Adipocyte (in vitro differentiated cells): ENCODE measurements around the gene FLYWCH1.

ENCODE experiments used
- DNase-seq: peaks from one replicate; pipeline ENCODE4 v3.0.0-alpha.2; 2015; ENCODE audit warnings: low read depth
- H3K27me3 ChIP-seq: replicated peaks from 2 replicates; pipeline ENCODE4 v1.7.0; 2013; ENCODE audit warnings: mild to moderate bottlenecking, low read length, moderate library complexity; ENCODE audit not compliant: control insufficient read depth, insufficient read depth
- H3K36me3 ChIP-seq: 2 replicates; pipeline ENCODE4 v1.7.0; 2013; ENCODE audit warnings: low read length, mild to moderate bottlenecking, moderate library complexity; ENCODE audit not compliant: control insufficient read depth, insufficient read depth, severe bottlenecking
- H3K4me1 ChIP-seq: 2 replicates; pipeline ENCODE4 v1.7.0; 2013; ENCODE audit warnings: mild to moderate bottlenecking, low read length, moderate library complexity; ENCODE audit not compliant: control insufficient read depth, insufficient read depth
- H3K4me3 ChIP-seq: 2 replicates; pipeline ENCODE4 v1.7.0; 2013; ENCODE audit warnings: mild to moderate bottlenecking, low read length, moderate library complexity
- H3K9ac ChIP-seq: 2 replicates; pipeline ENCODE4 v1.7.0; 2013; ENCODE audit warnings: mild to moderate bottlenecking, low read length, moderate library complexity
- H3K9me3 ChIP-seq: 2 replicates; pipeline ENCODE4 v1.7.0; 2013; ENCODE audit warnings: mild to moderate bottlenecking, low read length, moderate library complexity; ENCODE audit not compliant: control insufficient read depth

The FLYWCH1 gene

DNA sequence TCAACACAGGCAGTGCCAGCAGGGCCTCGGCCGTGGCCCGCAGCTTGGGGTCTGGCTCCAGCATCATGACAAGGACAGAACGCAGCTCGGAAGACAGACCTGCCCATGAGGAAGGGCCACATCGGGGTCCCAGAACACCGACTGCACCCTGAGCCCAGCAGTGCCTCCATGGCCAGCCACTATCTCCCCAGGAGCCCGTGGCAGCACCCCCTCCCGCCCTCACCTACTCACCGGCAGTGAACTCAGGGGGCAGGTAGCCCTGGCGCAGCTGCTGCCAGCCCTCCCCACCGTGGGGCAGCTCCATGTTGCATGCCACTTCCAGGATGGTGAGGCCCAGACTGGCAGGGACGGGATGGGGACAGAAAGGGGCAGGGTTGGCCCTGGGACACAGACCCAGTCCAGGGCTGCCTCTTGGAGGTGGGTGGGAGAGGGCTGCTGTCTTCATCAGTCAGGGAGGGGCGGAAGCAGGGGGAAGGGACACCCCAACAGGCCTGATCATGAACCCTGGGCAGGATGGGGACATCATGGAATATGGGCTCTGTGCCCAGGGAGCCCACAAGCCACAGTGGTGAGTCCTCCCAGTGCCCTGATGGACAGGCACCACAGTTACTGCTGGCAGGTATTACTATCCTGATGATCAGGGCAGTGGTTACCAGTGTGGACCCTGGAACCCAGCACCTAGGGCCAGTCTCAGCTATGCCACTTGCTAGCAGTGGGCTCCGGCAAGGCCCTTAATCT is 62.8 kb downstream of the FLYWCH1 start:
- Histone ChIP-seq H3K4me1 (peaks cover 4% of the 10 kb centered on the region), H3K9ac (no peak overlapping the region), H3K4me3 (no peak overlapping the region), H3K36me3 (no peaks in the 10 kb centered on the region), H3K27me3 (no peaks in the 10 kb centered on the region), H3K9me3 (no peaks in the 10 kb centered on the region)
- no peak for DNase-seq

DNA sequence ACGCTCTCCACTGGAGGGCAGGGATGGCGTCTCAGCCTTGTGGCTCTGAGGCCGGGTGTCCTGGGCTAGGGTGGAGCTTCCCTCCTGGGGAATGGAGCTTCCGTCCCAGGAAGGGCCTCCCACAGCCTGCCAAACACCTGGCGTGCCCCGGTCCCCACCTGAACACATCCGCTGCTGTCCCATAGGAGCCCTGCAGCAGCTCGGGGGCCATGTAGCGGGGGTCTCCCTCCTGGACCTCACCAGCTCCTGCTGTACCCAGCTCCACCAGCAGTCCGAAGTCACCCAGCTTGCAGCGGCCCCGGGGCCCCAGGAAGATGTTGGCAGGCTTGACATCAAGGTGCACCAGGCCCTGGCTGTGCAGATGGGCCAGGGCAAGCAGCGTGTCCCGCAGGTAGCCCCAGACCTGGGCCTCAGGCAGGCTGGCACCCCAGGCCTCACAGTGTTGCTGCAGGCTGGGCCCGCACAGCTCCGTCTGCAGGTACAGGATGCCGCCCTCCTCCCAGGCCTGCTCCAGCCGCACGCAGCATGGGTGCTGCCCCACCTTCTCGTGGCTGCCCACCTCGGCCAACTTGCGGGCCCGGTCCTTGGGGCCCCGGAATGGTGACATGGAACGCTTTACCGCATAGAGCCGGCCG is 63.5 kb downstream of the FLYWCH1 start:
- Histone ChIP-seq H3K27me3 (no peaks in the 10 kb centered on the region), H3K4me3 (no peak overlapping the region), H3K36me3 (no peaks in the 10 kb centered on the region), H3K9me3 (no peaks in the 10 kb centered on the region), H3K4me1 (no peaks in the 10 kb centered on the region), H3K9ac (no peak overlapping the region)
- DNase-seq: no peak

DNA sequence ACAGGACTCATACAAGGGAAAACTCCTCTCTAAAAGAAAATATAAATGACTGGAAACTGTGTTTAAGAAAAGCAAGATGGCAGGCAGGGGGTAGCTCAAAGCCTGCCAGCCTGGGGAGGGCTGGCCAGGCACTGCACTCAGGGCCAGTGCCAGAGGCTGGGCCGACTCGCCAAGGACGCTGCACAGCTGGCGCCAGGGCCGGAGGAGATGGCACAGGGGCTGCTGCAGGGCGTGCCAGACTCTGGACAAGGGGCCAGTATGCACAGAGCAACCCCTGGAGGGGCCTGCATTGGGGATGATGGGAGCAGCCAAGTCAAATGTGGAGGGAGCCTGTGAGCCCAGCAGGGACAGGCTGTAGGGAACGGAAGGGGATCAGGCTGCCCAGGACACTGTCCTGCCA is 64.5 kb downstream of the FLYWCH1 start:
- H3K9me3 ChIP-seq: no peaks in the 10 kb centered on the region
- peaks cover 6% of the 10 kb centered on the region for H3K4me1 ChIP-seq
- no peaks in the 10 kb centered on the region for H3K27me3 ChIP-seq
- H3K36me3 ChIP-seq: no peaks in the 10 kb centered on the region
- DNase-seq: no peak
- H3K9ac ChIP-seq: no peak overlapping the region
- no peak overlapping the region for H3K4me3 ChIP-seq

GRCh38 chr16:2976673-2977072 is 64.9 kb downstream of the FLYWCH1 start:
- Histone ChIP-seq H3K4me1 (peaks cover 6% of the 10 kb centered on the region), H3K27me3 (no peaks in the 10 kb centered on the region), H3K9ac (no peak overlapping the region), H3K4me3 (no peak overlapping the region), H3K36me3 (no peaks in the 10 kb centered on the region), H3K9me3 (no peaks in the 10 kb centered on the region)
- no peak for DNase-seq

DNA sequence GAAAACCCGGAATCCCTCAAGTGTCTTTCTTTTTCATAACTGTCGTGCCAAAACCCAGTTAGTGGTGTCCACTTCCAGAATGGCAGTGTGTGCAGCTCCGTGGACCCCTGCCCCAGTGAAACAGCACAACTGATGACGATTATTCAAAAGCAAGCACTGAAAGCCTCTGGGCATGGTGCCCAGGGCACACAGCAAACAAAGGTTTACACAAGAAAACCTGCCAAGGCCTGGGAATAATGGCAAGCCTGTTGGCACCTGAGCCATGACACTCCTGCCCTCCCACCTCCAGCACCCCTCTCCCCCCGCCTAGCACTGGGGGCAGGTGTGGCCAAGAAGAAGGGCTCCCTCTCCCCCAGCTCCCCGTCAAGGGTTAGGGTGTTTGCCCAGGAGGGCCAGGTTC is 65.7 kb downstream of the FLYWCH1 start:
- Histone ChIP-seq H3K36me3 (no peaks in the 10 kb centered on the region), H3K4me3 (no peak overlapping the region), H3K4me1 (peaks cover 6% of the 10 kb centered on the region), H3K27me3 (no peaks in the 10 kb centered on the region), H3K9ac (no peak overlapping the region), H3K9me3 (no peaks in the 10 kb centered on the region)
- DNase-seq: no peak

DNA sequence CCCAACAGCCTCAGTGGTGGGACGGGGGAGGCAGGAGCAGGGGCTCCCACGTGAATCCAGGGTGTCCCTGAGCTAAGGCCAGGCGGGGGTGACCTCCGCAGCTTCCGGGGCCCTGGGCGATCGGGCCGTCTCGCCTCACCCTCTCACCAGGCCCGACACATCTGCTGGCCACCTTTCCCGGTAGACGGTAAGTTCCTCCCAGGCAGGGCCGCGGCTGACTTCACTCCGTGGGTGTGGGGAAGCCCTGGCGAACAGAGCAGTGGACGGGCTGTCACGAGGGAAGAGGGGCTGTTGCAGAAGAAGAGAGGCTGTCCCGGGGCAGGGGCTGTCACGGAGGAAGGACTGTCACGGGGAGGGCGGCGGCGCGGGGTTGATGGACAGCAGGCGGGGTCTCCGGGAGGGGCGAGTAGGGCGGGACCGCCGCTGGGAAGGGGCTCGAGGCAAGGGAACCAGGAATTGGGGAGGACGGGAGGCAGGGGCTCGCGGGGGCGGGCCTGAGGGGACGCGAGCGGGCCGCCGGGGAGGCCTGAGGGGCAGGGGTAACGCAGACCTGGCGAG is 68.0 kb downstream of the FLYWCH1 start:
- Histone ChIP-seq H3K4me3 (peak overlapping the region; percentile 90), H3K27me3 (no peaks in the 10 kb centered on the region)
- peak; percentile 11 for DNase-seq

DNA sequence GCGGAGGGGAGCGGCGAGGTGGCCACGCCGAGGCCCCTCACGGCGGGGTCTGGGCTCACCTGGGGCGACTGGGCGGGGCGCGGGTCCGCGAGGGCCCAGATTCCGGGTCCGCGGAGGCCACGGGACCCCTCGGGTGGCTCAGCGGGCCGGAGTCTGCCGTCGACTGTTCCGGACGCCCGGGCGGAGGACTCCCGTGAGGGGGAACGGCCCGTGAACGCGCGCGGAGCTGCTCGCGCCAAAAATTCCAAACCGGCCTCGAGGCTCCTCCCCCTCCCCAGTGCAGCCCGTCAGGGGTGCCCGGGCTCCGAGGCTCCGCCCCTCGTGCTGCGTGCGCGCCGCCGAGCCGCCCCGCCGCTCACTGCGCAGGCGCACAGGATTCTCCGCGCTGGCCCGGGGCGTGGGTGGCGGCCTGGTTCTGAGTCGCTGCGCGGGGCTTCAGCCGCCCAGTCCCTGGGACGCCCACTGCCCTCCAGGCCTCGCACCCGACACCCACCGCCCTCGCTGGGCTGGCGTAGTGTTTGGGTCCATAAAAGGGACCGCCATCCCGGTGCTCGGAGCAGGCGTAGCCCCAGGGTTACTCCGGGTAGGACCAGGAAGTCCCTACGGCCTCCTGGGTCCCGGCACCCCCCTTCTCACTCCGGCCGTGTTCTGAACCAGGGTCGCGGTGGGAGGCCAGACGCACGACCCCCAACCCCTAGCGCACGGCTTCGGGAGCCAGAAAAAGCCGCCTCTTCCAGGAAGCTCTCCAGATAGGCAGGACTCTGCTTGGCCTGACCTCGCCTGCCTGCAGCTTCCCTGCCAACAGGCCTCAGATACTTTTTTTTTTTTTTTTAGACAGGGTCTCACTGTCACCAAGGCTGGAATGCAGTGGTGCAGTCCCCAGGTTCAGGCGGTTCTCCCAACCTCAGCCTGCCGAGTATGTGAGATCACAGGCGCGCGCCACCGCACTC is 68.8 kb downstream of the FLYWCH1 start, which contains the start of gene PKMYT1:
PKMYT1 (minus strand) TSS at position 220 of the 950 bp plus-strand sequence. CDS start 789 bp downstream, outside the sequence.
- H3K4me3 ChIP-seq: peak within 1 kb of the TSS; percentile 90
- no peaks in the 10 kb centered on the region for H3K36me3 ChIP-seq
- H3K27me3 ChIP-seq: no peaks in the 10 kb centered on the region
- H3K9ac ChIP-seq: peak within 1 kb of the TSS; percentile 97
- H3K4me1 ChIP-seq: peaks cover 6% of the 10 kb centered on the region
- H3K9me3 ChIP-seq: no peaks in the 10 kb centered on the region
- peak; percentile 97 for DNase-seq

More for the DNA sequence above, 68.0 kb downstream of the FLYWCH1 start:
- Histone ChIP-seq H3K36me3 (no peaks in the 10 kb centered on the region), H3K9ac (peak overlapping the region; percentile 97), H3K4me1 (peaks cover 6% of the 10 kb centered on the region), H3K9me3 (no peaks in the 10 kb centered on the region)

DNA sequence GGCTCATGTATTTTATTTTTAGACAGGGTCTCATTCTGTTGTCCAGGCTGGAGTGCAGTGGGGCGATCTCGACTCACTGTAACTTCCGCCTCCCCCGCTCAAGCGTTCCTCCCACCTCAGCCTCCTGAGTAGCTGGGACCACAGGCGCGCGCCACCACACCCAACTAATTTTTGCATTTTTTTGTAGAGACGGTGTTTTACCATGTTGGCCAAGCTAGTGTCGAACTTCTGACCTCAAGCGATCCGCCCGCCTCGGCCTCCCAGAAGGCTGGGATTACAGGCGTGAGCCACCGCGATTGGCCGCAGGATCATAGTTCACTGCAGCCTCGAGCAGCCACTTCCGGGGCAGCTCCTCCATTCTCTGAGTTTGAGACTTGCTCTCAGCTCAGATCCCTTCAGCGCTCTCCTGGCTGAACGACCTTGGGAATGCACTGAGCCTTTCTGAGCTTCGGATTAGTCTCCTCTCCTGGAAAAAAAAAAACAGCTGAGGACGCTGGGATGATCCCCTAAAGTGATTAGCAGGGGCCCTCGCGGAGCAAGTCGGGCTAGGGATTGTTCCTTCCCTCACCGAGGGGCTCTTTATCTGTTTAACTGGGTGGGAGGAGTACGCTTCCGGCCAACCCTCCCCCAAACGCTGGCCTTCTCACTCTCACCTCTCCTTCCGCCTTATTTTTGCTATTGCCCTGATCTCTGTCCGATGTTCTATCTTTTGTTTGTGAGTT is 69.6 kb downstream of the FLYWCH1 start:
- H3K4me1 ChIP-seq: peaks cover 6% of the 10 kb centered on the region
- no peaks in the 10 kb centered on the region for H3K27me3 ChIP-seq
- H3K4me3 ChIP-seq: peak overlapping the region; percentile 90
- peak overlapping the region; percentile 97 for H3K9ac ChIP-seq
- no peaks in the 10 kb centered on the region for H3K9me3 ChIP-seq
- no peaks in the 10 kb centered on the region for H3K36me3 ChIP-seq
- DNase-seq: no peak

GRCh38 chr16:2981899-2982250 is 70.1 kb downstream of the FLYWCH1 start:
- Histone ChIP-seq H3K9ac (no peak overlapping the region), H3K9me3 (no peaks in the 10 kb centered on the region), H3K36me3 (no peaks in the 10 kb centered on the region), H3K27me3 (no peaks in the 10 kb centered on the region), H3K4me1 (peaks cover 6% of the 10 kb centered on the region), H3K4me3 (no peak overlapping the region)
- no peak for DNase-seq

- DNase-seq: no peak
- H3K9ac ChIP-seq: no peak overlapping the region
- H3K9me3 ChIP-seq: no peaks in the 10 kb centered on the region
- H3K36me3 ChIP-seq: no peaks in the 10 kb centered on the region
- H3K4me1 ChIP-seq: peaks cover 6% of the 10 kb centered on the region
- H3K4me3 ChIP-seq: no peak overlapping the region
- H3K27me3 ChIP-seq: peaks cover 2% of the 10 kb centered on the region
Observed at GRCh38 chr16:2982402-2982801, 70.7 kb downstream of the FLYWCH1 start.
